Measurements from ENCODE around the gene KCNH6.

The KCNH6 gene

DNA sequence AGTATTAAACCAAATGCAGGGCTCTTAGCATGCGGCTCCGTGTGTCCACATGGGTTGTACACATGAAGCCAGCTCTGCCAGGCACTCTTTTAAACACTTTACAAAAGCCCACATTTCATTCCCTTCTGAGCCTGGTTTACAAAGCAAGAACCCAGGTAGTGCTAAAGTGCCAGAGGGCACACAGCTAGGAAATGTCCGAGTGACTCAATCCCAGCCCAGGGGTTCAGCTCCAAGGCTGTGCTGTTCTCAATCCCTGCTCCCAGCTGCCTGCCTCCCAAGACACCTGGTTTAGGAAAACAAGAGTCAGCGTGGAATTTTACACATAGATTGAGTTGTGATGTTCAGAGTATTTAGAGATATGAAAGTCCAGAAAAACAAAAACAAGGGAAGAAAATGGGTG is 13.8 kb downstream of the KCNH6 start:
- DNase-seq, result no peak

- no peak for DNase-seq
Observed at GRCh38 chr17:63537991-63538692, 15.0 kb downstream of the KCNH6 start.

DNA sequence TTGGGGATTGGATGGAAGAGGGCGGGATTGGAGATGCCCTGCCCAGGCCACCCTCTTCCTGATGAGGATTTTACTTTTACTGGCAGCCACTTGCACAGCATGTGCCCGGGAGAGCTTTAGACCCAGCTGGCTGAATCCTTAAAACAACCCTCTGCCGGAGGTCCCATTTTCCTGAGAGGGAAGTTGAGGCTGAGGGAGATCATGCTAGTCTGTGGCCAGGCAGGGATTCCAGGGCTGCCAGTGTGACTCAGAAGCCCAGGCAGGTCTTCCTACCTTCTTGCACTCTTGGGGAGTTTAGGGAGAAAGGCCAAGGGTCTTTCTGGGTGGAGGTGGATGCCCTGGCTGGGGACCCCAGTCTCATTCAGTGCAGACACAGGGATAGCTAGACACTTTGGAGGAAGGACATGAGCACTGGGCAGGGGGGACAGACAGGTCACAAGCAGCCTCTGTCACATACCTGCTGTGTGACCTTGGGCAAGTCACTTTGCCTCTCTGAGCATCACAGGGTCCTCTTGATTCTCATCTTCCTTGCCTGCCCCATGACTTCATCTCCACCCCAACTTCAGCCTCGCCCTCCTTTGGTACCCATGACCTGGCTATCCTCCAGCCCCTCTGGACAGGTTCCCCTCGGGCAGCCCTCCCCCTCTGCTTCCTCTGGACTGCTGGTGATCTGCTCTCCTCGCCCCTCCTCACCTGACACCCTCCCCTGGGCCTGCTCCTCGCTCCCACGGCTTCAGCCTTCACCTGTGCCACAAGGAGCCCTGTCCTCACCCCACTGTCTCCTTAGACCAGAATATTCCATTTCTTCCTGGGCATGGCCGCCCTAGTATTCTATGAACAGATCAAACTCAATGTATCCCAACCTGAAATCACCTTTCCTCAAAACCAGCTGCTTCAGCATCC is 15.8 kb downstream of the KCNH6 start:
- DNase-seq, result no peak

DNA sequence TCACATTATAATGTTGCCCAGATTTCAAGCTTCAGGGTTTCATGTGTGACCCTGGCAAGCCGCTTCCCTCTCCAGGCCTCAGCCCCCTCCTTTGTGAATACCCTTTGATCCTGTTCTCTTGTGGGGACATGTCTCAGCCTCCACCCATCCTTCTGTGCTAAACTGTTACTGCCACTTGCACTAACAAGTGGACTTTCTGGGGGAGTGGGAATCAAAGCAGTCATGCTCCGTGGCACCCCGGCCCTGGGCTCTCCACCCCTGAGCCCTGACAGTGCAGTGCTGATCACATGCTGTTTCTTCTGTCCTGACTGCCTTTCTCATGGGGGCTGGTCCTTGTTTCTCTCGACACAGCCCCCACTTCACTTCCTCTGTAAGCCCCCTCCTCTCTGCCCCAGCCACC is 17.4 kb downstream of the KCNH6 start:
- DNase-seq, result no peak

DNA sequence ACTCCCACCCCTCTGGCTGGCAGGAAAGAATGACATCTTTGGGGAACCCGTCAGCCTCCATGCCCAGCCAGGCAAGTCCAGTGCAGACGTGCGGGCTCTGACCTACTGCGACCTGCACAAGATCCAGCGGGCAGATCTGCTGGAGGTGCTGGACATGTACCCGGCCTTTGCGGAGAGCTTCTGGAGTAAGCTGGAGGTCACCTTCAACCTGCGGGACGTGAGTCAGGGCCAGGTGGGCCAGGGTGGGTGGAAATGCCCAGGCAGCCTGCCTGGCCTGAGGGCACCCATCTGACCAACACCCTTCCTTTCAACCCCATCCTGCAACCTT is 19.0 kb downstream of the KCNH6 start:
- DNase-seq, result no peak

DNA sequence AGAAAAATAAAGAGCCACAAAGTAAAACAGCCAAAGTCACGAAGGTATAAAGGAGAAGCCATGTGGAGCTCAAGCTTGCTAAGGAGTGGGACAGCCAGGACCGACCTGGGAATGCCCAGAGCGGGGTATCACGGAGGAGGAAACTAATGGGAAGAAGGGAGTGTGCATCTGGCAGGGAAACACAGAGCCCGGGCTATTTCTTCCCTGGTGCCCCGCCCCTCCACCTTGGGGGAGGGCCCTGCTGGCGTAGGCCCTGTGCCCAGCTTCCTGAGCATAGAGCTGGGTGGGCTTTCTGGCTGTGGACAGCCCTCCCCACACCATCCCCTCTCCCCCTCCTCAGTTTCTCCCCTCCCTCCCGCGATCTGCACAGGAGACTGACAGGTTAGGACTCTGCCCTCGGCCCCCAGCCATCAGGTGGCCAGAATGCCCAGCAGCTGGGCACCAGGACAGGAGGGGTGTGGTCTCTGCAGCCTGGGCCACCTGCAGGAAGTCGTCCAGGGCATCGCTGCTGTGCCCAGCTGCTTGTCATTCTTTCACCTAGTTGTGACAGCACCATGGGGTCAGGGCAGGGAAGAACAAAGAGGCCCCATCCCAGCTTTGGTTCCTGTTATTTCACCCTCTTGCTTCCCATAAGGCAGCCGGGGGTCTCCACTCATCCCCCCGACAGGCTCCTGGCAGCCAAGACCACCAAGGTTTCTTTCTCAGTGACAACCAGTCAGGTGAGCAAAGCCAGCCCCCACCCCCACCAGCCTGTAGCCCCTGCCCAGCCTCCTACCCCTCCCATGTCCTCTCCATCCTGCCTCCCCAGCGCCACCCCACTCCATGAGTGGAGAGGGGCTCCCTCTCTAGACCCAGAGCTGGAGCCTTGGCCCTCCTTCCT is 20.0 kb downstream of the KCNH6 start:
- DNase-seq, result no peak

GRCh38 chr17:63543822-63544420 is 20.8 kb downstream of the KCNH6 start:
- DNase-seq, result no peak

GRCh38 chr17:63544467-63545301 is 21.5 kb downstream of the KCNH6 start:
- DNase-seq, result no peak

GRCh38 chr17:63546308-63547082 is 23.3 kb downstream of the KCNH6 start:
- no peak for DNase-seq

- no peak for DNase-seq
Observed at GRCh38 chr17:63547083-63547523, 23.9 kb downstream of the KCNH6 start.

DNA sequence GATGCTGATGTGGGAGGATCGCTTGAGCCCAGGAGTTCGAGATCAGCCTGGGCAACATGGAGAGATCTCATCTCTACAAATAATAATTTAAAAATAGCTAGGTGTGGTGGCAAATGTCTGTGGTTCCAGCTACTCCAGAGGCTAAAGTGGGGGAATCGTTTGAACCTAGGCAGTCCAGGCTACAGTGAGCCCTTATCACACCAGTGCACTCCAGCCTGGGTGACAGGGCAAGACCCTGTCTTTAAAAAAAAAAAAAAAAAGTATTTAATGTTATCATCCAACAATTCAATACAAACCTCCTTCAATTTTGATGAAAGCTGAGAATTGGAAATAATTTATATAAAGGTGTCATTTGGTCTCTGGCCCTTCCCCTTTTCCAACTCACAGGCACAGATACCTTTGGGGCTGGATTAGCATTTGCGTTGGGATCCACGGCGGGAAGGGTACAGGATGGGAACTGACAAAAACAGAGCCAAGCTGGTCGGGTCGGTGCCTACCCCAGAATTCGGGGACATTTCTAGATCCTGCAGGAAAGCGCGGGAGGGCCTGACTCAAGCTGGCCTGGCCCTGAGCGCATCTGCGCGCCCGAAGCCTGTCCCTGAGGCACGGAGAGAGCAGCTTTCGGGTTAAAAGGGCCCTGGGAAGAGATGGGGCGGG is 26.3 kb downstream of the KCNH6 start:
- DNase-seq, result no peak

DNA sequence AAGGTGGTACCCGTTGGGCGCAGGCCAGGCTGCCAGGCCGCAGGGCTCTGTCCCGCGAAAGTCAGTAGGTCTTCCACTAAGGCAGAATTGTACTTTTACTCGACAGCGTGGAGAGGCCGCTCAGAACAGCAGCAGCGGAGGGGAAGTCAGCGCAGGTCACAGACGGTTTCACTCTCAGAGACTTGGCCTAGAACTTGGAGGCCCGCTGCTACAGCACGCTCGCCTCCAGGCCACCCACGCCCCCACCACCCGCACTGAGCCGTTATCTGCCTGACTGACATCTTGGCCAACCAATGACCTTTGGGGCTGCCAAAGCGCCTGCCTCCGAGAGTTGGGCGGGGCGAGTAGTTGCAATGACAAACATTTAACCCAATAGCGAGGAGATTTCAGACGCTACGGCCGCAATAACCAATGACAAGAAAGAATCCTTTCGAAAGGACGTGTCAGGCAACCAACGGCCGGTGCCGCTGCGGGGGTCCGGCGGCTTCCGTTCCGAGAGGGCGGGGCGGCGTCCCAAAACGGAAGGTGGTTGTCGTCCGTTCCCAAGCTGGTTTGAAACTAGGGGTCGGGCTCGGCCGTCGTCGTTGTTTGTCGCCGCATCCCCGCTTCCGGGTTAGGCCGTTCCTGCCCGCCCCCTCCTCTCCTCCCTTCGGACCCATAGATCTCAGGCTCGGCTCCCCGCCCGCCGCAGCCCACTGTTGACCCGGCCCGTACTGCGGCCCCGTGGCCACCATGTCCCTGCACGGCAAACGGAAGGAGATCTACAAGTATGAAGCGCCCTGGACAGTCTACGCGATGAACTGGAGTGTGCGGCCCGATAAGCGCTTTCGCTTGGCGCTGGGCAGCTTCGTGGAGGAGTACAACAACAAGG is 27.0 kb downstream of the KCNH6 start, which contains the start of gene DCAF7:
TSS of gene DCAF7 (plus strand) at position 532 of the 871 bp plus-strand sequence. CDS start at position 733, 201 bp downstream.
- peak; percentile 89 to 98 (median 94) for DNase-seq

- DNase-seq, result no peak
Observed at GRCh38 chr17:63550817-63551639, 27.9 kb downstream of the KCNH6 start.

DNA sequence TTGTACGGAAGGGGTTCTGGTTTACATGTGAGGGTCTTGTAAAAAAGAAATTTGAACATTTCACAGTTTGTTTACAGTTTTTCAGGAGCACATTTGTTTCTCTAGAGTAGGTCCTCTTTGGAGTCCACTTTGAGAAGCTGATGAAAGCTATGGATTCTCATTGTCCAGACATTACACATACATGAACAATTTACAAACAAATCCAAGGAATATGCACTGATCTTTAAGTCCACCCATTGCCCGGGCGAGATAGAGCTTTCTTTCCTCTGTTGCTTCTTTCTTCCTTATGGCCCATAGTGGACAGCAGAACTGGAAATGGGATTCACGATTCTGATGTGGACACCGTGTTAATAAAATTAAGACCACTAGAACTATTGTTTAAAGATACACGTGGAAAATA is 29.1 kb downstream of the KCNH6 start:
- DNase-seq, result no peak

GRCh38 chr17:63555500-63556156 is 32.5 kb downstream of the KCNH6 start:
- no peak for DNase-seq

DNA sequence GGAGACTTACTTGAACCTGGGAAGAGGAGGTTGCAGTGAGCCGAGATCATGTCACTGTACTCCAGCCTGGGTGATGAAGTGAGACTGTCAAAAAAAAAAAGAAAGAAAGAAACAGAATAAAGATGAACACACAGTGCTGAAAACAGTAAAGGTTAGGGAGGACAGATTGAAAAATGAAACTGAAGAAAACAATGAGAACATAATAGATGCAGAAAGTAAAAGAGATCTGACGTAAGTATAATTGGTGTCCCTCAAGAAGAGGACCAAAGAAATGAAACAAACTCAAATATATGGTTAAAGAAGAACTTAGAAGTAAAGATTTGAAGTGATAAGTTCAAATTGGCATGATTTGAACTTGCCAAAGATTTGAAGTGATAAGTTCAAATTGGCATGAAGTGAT is 34.3 kb downstream of the KCNH6 start:
- DNase-seq, result no peak

GRCh38 chr17:63558441-63558840 is 35.3 kb downstream of the KCNH6 start:
- DNase-seq, result no peak

- no peak for DNase-seq
Observed at GRCh38 chr17:63561819-63562218, 38.7 kb downstream of the KCNH6 start.

Measured in activated naive CD4-positive, alpha-beta T cell (primary cell).